H9 (cell line): ENCODE data around the gene NID1. TPM values are rescaled to one million over a fixed set of nuclear protein-coding genes. Genes with fewer than 3 reads are reported as not detected.

Source experiments
- DNase-seq: peaks from one replicate; pipeline ENCODE4 v3.0.0-alpha.2; 2017
- H2AFZ ChIP-seq: one replicate; pipeline ENCODE4 v1.6.1; 2013; ENCODE audit warnings: mild to moderate bottlenecking, low read length, control low read depth, moderate library complexity
- H2AK5ac ChIP-seq: 2 replicates; pipeline ENCODE4 v1.6.1; 2013; ENCODE audit warnings: low read length, control low read depth, mixed read lengths; ENCODE audit not compliant: insufficient read length
- H2BK120ac ChIP-seq: one replicate; pipeline ENCODE4 v1.6.1; 2013; ENCODE audit warnings: low read depth, mild to moderate bottlenecking, low read length, control low read depth, inconsistent platforms; ENCODE audit not compliant: poor library complexity, severe bottlenecking
- H2BK12ac ChIP-seq: 2 replicates; pipeline ENCODE4 v1.6.1; 2013; ENCODE audit warnings: low read length, control low read depth, mixed read lengths, low read depth; ENCODE audit not compliant: insufficient read length
- H2BK15ac ChIP-seq: 2 replicates; pipeline ENCODE4 v1.6.1; 2013; ENCODE audit warnings: low read depth, low read length, control low read depth
- H2BK20ac ChIP-seq: one replicate; pipeline ENCODE4 v1.6.1; 2013; ENCODE audit warnings: low read depth, mild to moderate bottlenecking, low read length, control low read depth, inconsistent platforms; ENCODE audit not compliant: poor library complexity, severe bottlenecking
- H2BK5ac ChIP-seq: 2 replicates; pipeline ENCODE4 v1.6.1; 2013; ENCODE audit warnings: low read length, control low read depth, mixed read lengths; ENCODE audit not compliant: insufficient read length
- H3K14ac ChIP-seq: 2 replicates; pipeline ENCODE4 v1.6.1; 2013; ENCODE audit warnings: low read length, control low read depth; ENCODE audit not compliant: insufficient read depth
- H3K18ac ChIP-seq: 2 replicates; pipeline ENCODE4 v1.6.1; 2013; ENCODE audit warnings: low read depth, mild to moderate bottlenecking, mixed read lengths, low read length, control low read depth; ENCODE audit not compliant: insufficient read length
- H3K23ac ChIP-seq: 2 replicates; pipeline ENCODE4 v1.6.1; 2013; ENCODE audit warnings: low read length, control low read depth, mixed read lengths, low read depth; ENCODE audit not compliant: insufficient read length
- H3K23me2 ChIP-seq: 2 replicates; pipeline ENCODE4 v1.6.1; 2013; ENCODE audit warnings: low read depth, mild to moderate bottlenecking, mixed read lengths, low read length, control low read depth; ENCODE audit not compliant: insufficient read length, poor library complexity, severe bottlenecking
- H3K27ac ChIP-seq: 2 replicates; pipeline ENCODE4 v1.5.1; 2013; ENCODE audit warnings: low read length, control low read depth, mixed read lengths, low read depth; ENCODE audit not compliant: insufficient read length
- H3K27me3 ChIP-seq: 2 replicates; pipeline ENCODE4 v1.6.1; 2013; ENCODE audit warnings: low read length, control low read depth, inconsistent platforms; ENCODE audit not compliant: insufficient read depth
- H3K4ac ChIP-seq: 2 replicates; pipeline ENCODE4 v1.6.1; 2013; ENCODE audit warnings: low read depth, mild to moderate bottlenecking, control low read depth, inconsistent platforms, low read length, moderate library complexity
- H3K4me1 ChIP-seq: 2 replicates; pipeline ENCODE4 v1.6.1; 2013; ENCODE audit warnings: low read length, control low read depth, inconsistent platforms; ENCODE audit not compliant: insufficient read depth
- H3K4me2 ChIP-seq: 2 replicates; pipeline ENCODE4 v1.6.1; 2013; ENCODE audit warnings: low read length, control low read depth, mixed read lengths; ENCODE audit not compliant: insufficient read length, insufficient read depth
- H3K56ac ChIP-seq: 2 replicates; pipeline ENCODE4 v1.6.1; 2013; ENCODE audit warnings: low read depth, mild to moderate bottlenecking, mixed read lengths, low read length, control low read depth; ENCODE audit not compliant: insufficient read length
- H3K79me1 ChIP-seq: 2 replicates; pipeline ENCODE4 v1.6.1; 2013; ENCODE audit warnings: low read depth, mild to moderate bottlenecking, moderate library complexity, low read length, control low read depth, inconsistent platforms; ENCODE audit not compliant: insufficient read depth, poor library complexity, severe bottlenecking
- H3K79me2 ChIP-seq: 2 replicates; pipeline ENCODE4 v1.6.1; 2013; ENCODE audit warnings: low read length, control low read depth, inconsistent platforms; ENCODE audit not compliant: insufficient read depth
- H3K9ac ChIP-seq: 2 replicates; pipeline ENCODE4 v1.6.1; 2013; ENCODE audit warnings: low read length, control low read depth, mixed read lengths; ENCODE audit not compliant: insufficient read length; ENCODE audit errors: extremely low read depth
- H3K9me3 ChIP-seq: one replicate; pipeline ENCODE4 v1.6.1; 2013; ENCODE audit warnings: low read depth, low read length, inconsistent platforms; ENCODE audit not compliant: control insufficient read depth
- H3T11ph ChIP-seq: one replicate; pipeline ENCODE4 v1.6.1; 2013; ENCODE audit warnings: mild to moderate bottlenecking, low read length, control low read depth, inconsistent platforms
- H4K20me1 ChIP-seq: one replicate; pipeline ENCODE4 v1.6.1; 2013; ENCODE audit not compliant: control insufficient read depth, insufficient read length, insufficient read depth
- H4K5ac ChIP-seq: 2 replicates; pipeline ENCODE4 v1.6.1; 2013; ENCODE audit warnings: low read depth, mild to moderate bottlenecking, mixed read lengths, low read length, control low read depth; ENCODE audit not compliant: insufficient read length
- H4K8ac ChIP-seq: replicated peaks from 2 replicates; pipeline ENCODE4 v1.6.1; 2013; ENCODE audit warnings: low read length, control low read depth, mixed read lengths, low read depth; ENCODE audit not compliant: insufficient read length
- H4K91ac ChIP-seq: 2 replicates; pipeline ENCODE4 v1.6.1; 2013; ENCODE audit warnings: low read depth, mild to moderate bottlenecking, moderate library complexity, mixed read lengths, low read length, control low read depth; ENCODE audit not compliant: insufficient read length
- H3K27ac Mint-ChIP-seq, 3 experiments: 2 replicates in 2 of 3; 3 replicates in 1 of 3; pipeline ENCODE4 v1.8.0; 2020 to 2021; ENCODE audit warnings: mixed read lengths in 3 of 3, mild to moderate bottlenecking in 1 of 3, moderate library complexity in 1 of 3
- H3K27me3 Mint-ChIP-seq: 2 replicates; pipeline ENCODE4 v1.8.0; 2021; ENCODE audit warnings: low read depth, mild to moderate bottlenecking, moderate library complexity, mixed read lengths
- H3K36me3 Mint-ChIP-seq, 3 experiments: 2 replicates in 2 of 3; 3 replicates in 1 of 3; pipeline ENCODE4 v1.8.0; 2020 to 2021; ENCODE audit warnings: low read depth in 3 of 3, mixed read lengths in 3 of 3; ENCODE audit not compliant: insufficient read depth in 1 of 3
- H3K4me1 Mint-ChIP-seq, 2 experiments: 2 replicates each; pipeline ENCODE4 v1.8.0; 2020; ENCODE audit warnings: mixed read lengths in 2 of 2
- H3K4me3 Mint-ChIP-seq, 2 experiments: 2 replicates in 1 of 2; 3 replicates in 1 of 2; pipeline ENCODE4 v1.8.0; 2020 to 2021; ENCODE audit warnings: mild to moderate bottlenecking in 2 of 2, mixed read lengths in 2 of 2, moderate library complexity in 1 of 2
- H3K9me3 Mint-ChIP-seq, 2 experiments: 2 replicates in 1 of 2; 3 replicates in 1 of 2; pipeline ENCODE4 v1.8.0; 2020; ENCODE audit warnings: mild to moderate bottlenecking in 2 of 2, mixed read lengths in 2 of 2, moderate library complexity in 1 of 2
- CTCF ChIP-seq: fragments of 200-600 bp; sonication (generic); conservative IDR thresholded peaks from 3 replicates; pipeline ENCODE4 v1.8.0; 2021; ENCODE audit warnings: antibody characterized with exemption, mild to moderate bottlenecking
- WGBS: extraction: QIAGEN DNeasy Blood & Tissue Kit; methylation state at CpG from one replicate; pipeline ENCODE4 v1.1.7; 2013; ENCODE audit warnings: missing lambda C conversion rate, low lambda C conversion rate, mixed read lengths; ENCODE audit not compliant: insufficient read length; ENCODE audit errors: extremely low coverage; 5-methylcytosine and 5-hydroxymethylcytosine counted together
- total RNA-seq: library from RNA; stranded (reverse); gene quantifications from 2 replicates; pipeline ENCODE4 v1.2.1, GENCODE V29; 2021

The NID1 gene
- total RNA-seq, 1 experiment from 2014 or later: 28.5 TPM

- no peak for TF ChIP-seq CTCF
- no CpG with 5 or more reads among the region's 5 CpGs for WGBS
- no peak overlapping the region for H3K27ac Mint-ChIP-seq
Measured at GRCh38 chr1:236045771-236046170, 19.1 kb downstream of the NID1 start.

More at GRCh38 chr1:236045771-236046170, 19.1 kb downstream of the NID1 start:
- H3K56ac ChIP-seq: no peak overlapping the region
- peaks cover 2 to 3% of the 10 kb centered on the region in 2 experiments; a peak in 2 of 5 replicates for H3K9me3 Mint-ChIP-seq
- H3K4me1 ChIP-seq: no peaks in the 10 kb centered on the region; the same call in 1 of the 2 replicates
- H4K91ac ChIP-seq: no peak overlapping the region
- no peaks in the 10 kb centered on the region for H3K9me3 ChIP-seq
- no peak overlapping the region for H2AFZ ChIP-seq
- H2BK12ac ChIP-seq: no peak overlapping the region
- H3K14ac ChIP-seq: no peak overlapping the region
- no peak overlapping the region for H2AK5ac ChIP-seq
- H3K4me2 ChIP-seq: no peak overlapping the region
- H3K4me1 Mint-ChIP-seq: peaks cover 0 to 4% of the 10 kb centered on the region in 2 experiments; a peak in 1 of 4 replicates
- H4K20me1 ChIP-seq: no peaks in the 10 kb centered on the region
- no peak overlapping the region for H3K4me3 Mint-ChIP-seq
- H3K36me3 Mint-ChIP-seq: peaks cover 4 to 17% (median 9%) of the 10 kb centered on the region in 3 experiments; a peak in 5 of 7 replicates
- H3K27me3 ChIP-seq: no peaks in the 10 kb centered on the region
- H3K27me3 Mint-ChIP-seq: no peaks in the 10 kb centered on the region
- no peak overlapping the region for H2BK5ac ChIP-seq
- no peak overlapping the region for H2BK20ac ChIP-seq
- DNase-seq: no peak
- H3K79me2 ChIP-seq: no peaks in the 10 kb centered on the region
- no peak overlapping the region for H2BK15ac ChIP-seq
- no peak overlapping the region for H4K8ac ChIP-seq
- H3T11ph ChIP-seq: no peak overlapping the region
- no peak overlapping the region for H3K9ac ChIP-seq
- H3K18ac ChIP-seq: no peak overlapping the region
- H3K27ac ChIP-seq: no peak overlapping the region
- no peak overlapping the region for H2BK120ac ChIP-seq
- H3K23ac ChIP-seq: no peak overlapping the region
- no peak overlapping the region for H3K4ac ChIP-seq
- no peaks in the 10 kb centered on the region for H3K23me2 ChIP-seq
- no peak overlapping the region for H4K5ac ChIP-seq
- no peaks in the 10 kb centered on the region for H3K79me1 ChIP-seq
